HPDE6-E6E7 (cell line): ENCODE measurements around the gene KIDINS220.

Experiments used
- DNase-seq: peaks from one replicate; pipeline ENCODE4 v3.0.0; 2011; ENCODE audit warnings: missing footprints; ENCODE audit errors: extremely low spot score

The KIDINS220 gene

GRCh38 chr2:8851811-8852560 is 14.6 kb upstream of the KIDINS220 start:
- no peak for DNase-seq

GRCh38 chr2:8850845-8851487 is 13.6 kb upstream of the KIDINS220 start:
- DNase-seq: no peak

- no peak for DNase-seq
These were observed 11.9 kb upstream of the KIDINS220 start for GRCh38 chr2:8849327-8849726.

GRCh38 chr2:8848328-8849100 is 11.1 kb upstream of the KIDINS220 start:
- no peak for DNase-seq

GRCh38 chr2:8847400-8847799 is 10.0 kb upstream of the KIDINS220 start:
- no peak for DNase-seq

GRCh38 chr2:8841932-8842331 is 4.5 kb upstream of the KIDINS220 start:
- DNase-seq: no peak

GRCh38 chr2:8840475-8841091 is 3.2 kb upstream of the KIDINS220 start:
- no peak for DNase-seq

GRCh38 chr2:8839189-8839965 is 2.0 kb upstream of the KIDINS220 start:
- no peak for DNase-seq

GRCh38 chr2:8837795-8838140 is 355 bp upstream of the KIDINS220 start:
- DNase-seq: no peak

GRCh38 chr2:8835279-8835678 is 2.1 kb downstream of the KIDINS220 start:
- no peak for DNase-seq

- no peak for DNase-seq
These were observed 3.6 kb downstream of the KIDINS220 start for GRCh38 chr2:8833853-8834252.

- DNase-seq: no peak
These were observed 5.9 kb downstream of the KIDINS220 start for GRCh38 chr2:8831516-8831915.

- DNase-seq: no peak
These were observed 9.7 kb downstream of the KIDINS220 start for GRCh38 chr2:8827729-8828128.

- no peak for DNase-seq
These were observed 15.2 kb downstream of the KIDINS220 start for GRCh38 chr2:8822218-8822617.

GRCh38 chr2:8821276-8822217 is 15.9 kb downstream of the KIDINS220 start:
- no peak for DNase-seq

- DNase-seq: no peak
These were observed 17.5 kb downstream of the KIDINS220 start for GRCh38 chr2:8819948-8820347.

GRCh38 chr2:8819194-8819593 is 18.2 kb downstream of the KIDINS220 start:
- DNase-seq: no peak

GRCh38 chr2:8817221-8817620 is 20.2 kb downstream of the KIDINS220 start:
- DNase-seq: no peak

- no peak for DNase-seq
These were observed 30.3 kb downstream of the KIDINS220 start for GRCh38 chr2:8806885-8807704.
